Right forelimb (tissue), 1 donor: Measurements from ENCODE around the gene NUMBL.

Experiments used
- DNase-seq: peaks from one replicate; pipeline ENCODE4 v3.0.0-alpha.2; 2018

NUMBL gene

GRCh38 chr19:40716031-40716481 is 25.6 kb upstream of the NUMBL start:
- no peak for DNase-seq

GRCh38 chr19:40714441-40715299 is 24.2 kb upstream of the NUMBL start:
- DNase-seq, result peak; percentile 98

- no peak for DNase-seq
Observed at GRCh38 chr19:40713939-40714338, 23.5 kb upstream of the NUMBL start.

GRCh38 chr19:40709817-40710216 is 19.4 kb upstream of the NUMBL start:
- DNase-seq, result no peak

DNA sequence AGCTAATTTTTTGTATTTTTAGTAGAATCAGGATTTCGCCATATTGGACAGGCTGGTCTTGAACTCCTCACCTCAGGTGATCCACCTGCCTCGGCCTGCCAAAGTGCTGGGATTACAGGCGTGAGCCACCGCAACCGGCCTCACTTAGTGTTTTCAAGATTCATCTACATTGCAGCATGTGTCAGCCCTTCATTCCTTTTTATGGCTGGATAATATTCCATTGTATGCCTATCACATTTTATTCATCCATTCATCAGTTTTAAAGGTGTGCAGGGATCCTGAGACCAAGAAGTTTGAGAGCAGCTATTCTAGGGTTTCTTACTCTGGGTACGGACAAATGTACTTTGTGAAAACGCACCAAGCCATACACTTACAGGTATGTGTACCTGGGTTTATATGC is 17.2 kb upstream of the NUMBL start:
- DNase-seq, result no peak

GRCh38 chr19:40705950-40706619 is 15.6 kb upstream of the NUMBL start:
- DNase-seq, result no peak

DNA sequence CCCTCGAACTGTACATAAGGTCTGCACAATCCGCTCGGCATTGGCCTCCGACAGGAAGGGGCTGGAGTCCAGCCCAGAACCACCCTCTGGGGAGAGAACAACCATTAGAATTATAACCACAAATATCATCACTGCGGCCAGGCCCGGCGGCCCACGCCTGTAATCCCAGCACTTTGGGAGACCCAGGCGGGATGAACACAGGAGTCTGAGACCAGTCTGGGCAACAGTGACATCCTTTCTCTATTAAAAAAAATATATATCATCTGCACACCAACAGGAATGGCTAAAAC is 14.9 kb upstream of the NUMBL start:
- DNase-seq, result peak; percentile 80

GRCh38 chr19:40704491-40705361 is 14.3 kb upstream of the NUMBL start:
- DNase-seq, result no peak

DNA sequence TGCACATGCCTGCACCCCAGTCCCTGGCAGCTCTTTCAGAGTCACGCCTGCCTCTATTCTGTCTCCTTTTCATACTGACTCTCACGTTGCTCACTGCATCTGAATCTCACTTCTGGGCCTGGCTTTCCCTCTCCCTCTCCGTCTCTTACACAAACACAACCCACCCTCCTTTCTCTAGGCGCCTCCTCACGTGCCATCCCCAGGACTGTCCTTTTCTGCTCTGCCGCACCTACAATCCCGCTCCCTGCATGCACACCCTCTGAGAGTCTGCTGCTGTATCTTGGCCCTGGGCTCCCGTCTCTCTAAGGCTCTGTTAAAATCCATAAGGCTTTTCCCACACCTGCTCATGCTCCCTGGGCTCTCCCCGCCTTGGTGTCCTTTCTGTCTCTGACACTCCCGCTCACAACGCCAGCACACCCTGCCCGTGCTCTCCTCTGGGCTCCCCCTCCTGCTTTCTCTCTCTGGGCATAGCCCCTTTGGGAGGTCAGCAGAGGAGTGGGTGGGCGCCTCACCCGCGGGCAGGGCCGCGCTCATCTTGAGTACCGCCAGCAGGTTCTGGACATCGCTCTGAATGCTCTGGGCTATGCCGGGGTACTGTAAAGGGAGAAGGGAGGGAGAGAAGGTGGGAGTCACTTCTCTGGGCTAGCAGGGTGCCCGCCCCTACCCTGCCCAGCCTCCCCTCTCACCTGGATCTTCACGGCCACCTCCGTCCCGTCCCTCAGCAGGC is 12.7 kb upstream of the NUMBL start:
- no peak for DNase-seq

DNA sequence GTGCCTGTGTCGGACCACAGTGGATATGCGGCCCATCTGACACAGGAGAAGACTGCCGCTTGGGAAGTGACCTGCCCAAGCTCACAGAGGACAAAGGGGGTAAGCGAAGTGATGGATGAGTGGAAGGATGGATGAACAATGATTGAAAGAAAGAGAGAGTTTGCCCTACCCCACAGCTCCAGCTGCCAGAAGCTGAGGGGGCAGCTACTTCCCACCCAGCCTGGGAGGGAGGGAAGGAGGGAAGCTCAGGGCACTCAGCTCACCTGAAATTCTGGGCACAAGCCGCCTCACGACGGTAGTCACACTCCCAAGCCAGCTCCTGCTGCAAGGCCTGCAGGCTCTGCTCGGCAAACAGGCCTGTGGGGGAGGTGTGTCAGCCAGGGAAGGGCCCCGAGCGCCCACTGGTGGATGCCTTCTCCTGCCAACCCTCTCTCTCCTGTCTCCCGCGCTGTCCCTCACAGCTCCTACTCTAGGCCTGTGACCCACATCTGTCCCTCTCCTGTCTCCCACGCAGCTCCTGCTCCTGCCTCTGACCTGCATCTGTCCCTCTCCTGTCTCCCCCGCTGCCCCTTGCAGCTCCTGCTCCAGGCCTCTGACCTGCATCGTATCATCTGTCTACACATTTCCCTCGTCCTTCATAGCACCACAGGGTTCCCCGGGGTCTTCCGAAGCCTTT is 12.0 kb upstream of the NUMBL start:
- no peak for DNase-seq

DNA sequence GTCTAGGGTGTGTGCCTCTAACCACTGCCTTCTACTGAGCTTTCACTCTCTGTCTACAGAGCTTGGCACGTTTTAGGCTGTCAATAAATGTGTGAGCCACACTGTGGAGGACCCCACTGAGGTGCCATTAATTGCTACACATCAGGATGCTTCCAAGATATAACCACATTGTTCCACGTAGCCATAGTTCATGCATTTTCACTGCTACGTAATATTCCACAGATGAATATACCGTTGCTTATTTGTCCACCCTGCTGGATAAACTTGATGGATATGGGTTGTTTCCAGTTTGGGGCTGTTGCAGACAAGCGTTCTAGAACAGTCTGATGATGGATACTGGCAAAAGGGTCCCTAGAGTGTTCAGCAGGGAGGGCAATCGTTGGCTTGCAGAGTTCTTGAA is 11.3 kb upstream of the NUMBL start:
- DNase-seq, result no peak

DNA sequence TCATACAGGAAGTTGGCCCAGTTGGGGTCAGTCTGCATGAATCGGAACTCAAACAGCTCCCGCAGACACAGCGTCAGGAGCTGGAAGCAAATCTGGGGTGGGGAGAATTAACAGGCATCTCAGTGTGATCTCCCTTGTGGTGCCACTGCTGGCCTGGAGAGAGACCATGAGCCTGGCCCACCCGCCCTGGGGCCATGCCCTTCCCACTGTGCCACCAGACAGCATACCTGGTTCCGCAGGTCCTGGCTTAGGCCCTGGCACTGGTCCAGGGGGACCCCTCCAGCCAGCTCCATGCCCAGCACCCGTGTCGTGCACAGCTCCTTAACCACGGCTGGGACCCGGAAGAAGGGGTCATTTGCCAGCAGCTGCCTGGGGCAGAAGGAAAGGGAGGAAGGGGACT is 9.6 kb upstream of the NUMBL start:
- DNase-seq, result no peak

GRCh38 chr19:40697007-40697406 is 6.6 kb upstream of the NUMBL start:
- no peak for DNase-seq

DNA sequence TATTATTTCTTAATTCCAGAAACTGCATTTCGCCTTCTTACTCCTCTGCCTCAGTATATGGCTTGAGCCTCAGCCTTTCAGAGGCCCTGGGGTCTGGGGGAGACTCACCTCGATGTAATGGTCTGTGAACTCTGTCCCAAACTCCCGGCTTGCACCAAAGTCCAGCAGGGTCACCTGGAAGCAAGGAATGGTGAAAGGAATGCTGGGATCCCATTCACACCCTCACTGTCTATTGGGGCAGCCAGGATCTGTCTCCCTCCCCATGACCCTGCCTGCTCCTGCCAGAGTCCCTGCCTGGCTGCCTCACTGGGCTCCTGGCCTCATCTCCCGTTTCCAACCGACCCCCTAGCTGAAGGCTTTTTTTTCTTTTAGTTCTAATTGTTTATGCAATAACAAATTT is 5.4 kb upstream of the NUMBL start:
- DNase-seq, result no peak

GRCh38 chr19:40693896-40694295 is 3.4 kb upstream of the NUMBL start:
- no peak for DNase-seq

GRCh38 chr19:40693150-40693788 is 2.8 kb upstream of the NUMBL start:
- DNase-seq, result no peak

DNA sequence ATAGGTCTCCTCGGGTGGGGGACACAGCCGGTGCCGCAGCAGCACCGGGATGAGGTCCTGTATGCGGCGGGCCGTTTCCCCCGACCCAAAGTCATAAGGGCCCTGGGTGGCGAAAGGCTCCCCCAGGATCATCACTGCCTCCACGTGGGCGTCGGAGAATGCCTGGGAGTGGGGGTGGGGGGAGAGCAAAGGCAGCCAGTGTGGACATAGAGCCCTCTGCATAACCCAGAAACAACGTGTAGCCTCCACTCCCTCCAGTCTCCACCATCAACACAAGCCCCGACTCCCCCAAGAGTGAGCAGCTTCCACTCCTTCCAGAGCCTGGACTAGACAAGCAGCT is 1.7 kb upstream of the NUMBL start:
- DNase-seq, result no peak

- no peak for DNase-seq
Observed at GRCh38 chr19:40691421-40692211, 1.2 kb upstream of the NUMBL start.

DNA sequence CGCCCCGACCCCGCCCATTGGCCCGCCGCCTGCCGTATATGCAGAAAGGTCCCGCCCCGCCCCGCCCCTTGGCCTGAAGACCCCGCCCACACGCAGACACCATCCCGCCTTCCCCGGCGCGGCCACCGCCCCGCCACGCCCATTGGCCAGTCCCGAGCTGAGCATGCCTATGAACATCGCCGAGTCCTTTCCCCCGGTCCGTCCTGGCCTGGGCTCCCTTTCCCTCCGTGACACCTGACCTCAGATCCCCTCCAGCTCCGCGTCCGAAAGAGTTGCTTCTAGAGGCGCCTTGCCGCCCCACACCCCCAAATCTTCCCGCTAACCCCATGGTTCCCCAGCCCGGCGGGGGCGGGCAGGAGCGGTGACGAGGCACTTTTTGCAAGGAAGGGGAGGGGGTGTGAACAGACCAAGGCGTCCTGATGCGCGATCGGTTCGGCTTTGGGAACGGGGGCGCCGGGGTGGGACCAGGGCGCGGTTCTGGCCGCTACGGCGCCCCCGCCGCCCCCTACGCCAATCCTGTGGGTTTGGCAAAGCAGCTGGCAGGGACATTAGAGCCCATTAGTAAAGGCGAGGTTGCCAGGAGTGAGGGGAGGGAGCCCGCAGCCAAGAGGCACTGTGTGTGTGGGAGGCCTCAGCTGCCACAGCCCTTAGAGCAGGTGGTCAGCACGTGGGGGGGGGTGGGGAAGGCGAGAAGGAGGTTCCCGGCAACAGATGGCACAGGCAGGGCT is 406 bp upstream of the NUMBL start:
- DNase-seq, result peak; percentile 97

DNA sequence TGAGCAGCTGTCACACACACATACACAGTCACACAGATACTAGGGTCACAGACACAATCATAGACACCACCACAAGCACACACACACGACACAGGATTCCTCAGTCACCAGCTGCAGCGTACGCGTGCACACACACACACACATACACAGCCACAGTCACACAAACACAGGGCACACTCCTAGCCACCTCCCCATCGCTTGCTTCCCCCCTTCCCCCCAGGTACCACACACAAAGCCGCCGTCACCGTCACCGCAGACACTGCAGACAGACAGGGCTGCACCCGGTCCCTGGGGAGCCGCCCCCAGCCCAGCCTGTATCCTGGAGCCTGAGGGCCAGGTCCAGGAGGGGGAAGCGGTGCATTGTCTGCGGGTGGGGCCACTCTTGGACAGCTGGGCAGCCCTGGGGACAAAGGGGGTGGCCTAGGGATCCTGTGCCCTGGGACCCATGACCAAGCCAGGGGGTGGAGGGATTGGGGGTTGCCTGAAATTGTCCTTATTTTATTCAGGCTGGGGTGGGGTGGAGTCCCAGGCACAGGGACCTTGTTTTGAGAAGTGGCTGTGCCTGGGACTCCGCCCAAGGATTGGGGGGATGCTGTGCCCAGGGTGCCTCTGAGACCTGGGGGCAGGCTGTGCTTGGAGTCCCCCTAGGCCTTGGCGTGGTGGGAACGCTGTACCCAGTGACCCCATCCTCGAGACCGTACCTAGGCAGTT is 957 bp downstream of the NUMBL start:
- no peak for DNase-seq
